GM12892 (cell line): ENCODE data around the gene ADNP.

Experiments
- DNase-seq: peaks from one replicate; pipeline ENCODE4 v3.0.0; 2011; ENCODE audit not compliant: insufficient read length
- FAIRE-seq: peaks from 2 replicates; lab custom pipeline; 2011; peaks lifted over from hg19 to GRCh38; lab: Jason Lieb, UNC
- POLR2A ChIP-seq: IDR thresholded peaks from 2 replicates; pipeline ENCODE4 v1.6.1; 2011; ENCODE audit warnings: low read depth, low read length, control low read depth
- POLR2AphosphoS5 ChIP-seq: IDR thresholded peaks from 2 replicates; pipeline ENCODE4 v1.6.1; 2011; ENCODE audit warnings: low read depth, low read length, control low read depth
- TAF1 ChIP-seq: IDR thresholded peaks from 2 replicates; pipeline ENCODE4 v1.6.1; 2011; ENCODE audit warnings: low read depth, mild to moderate bottlenecking, control low read depth, low read length, borderline replicate concordance

ADNP gene

GRCh38 chr20:50850721-50851286 is 80.4 kb downstream of the ADNP start:
- DNase-seq, result no peak
- no peak for FAIRE-seq
- TF ChIP-seq POLR2A (no peak), POLR2AphosphoS5 (no peak), TAF1 (no peak)

DNA sequence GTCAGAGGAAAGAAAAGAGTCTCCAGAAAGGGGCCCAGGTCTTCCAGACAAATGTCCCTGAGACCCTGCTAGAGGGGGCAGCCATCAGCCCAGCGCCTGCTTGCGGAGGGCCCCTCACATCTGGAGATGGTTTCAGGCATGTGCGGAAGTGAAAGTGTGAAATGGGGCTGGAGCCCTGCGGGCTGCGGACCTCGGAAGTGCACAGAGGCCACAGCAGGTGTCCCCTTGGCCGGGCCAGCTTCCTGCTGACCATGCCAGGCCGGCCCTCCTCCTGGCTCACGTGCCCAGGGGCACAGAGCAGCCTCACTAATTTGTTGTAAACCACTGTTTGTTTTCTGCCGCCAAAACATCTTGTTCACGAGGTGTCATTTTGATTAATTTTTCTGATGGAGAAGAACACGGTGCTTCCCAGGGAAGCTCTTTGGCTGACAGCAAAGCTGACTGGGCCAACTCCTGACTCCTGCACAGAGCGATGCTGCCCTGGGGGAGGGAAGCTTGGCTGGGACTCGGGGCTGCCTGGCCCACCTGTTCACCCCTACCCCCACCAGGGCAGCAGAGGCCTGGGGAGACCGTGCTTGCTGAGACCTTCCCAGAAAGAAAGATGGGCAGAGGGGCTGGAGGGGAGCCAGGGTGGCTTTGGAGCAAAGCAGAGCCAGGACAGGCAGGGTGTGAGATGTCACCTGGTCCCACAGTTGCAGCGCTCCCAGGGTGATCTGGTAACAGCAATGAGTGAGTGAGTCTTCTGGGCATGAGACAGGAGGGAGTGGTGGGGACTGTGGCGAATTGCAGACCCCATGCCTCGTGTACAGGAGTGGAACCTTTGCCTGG is 82.2 kb downstream of the ADNP start:
- FAIRE-seq (peak; percentile 60), DNase-seq (peak; percentile 45)
- no peak for TF ChIP-seq POLR2AphosphoS5
- no peak for TF ChIP-seq POLR2A
- TF ChIP-seq TAF1, result no peak

DNA sequence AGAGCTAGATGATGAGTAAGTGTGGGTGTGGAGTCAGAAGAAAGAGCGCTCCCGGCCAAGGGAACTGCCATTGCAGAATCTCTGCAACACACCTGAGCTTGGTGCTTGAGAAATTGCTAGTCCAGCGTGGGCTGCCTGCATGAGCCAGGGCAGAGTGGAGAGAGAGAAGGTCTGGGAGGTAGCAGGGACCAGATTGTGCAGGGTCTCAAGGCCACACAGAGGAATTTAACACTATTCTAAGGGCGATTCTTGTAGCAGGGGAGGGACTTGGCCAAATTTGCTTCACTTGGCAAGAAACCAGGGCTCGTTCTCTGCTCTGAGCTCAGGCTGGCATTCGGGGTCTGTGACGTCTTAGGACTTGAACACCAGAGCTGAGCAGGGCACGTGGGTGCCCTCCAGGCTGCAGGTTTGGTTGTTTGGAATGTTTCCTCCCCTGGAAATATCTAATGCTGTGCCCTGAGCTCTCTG is 82.9 kb downstream of the ADNP start:
- FAIRE-seq (no peak), DNase-seq (no peak)
- TF ChIP-seq POLR2A, result no peak
- TF ChIP-seq TAF1, result no peak
- TF ChIP-seq POLR2AphosphoS5, result no peak

GRCh38 chr20:50845566-50846215 is 85.5 kb downstream of the ADNP start:
- DNase-seq, result no peak
- no peak for TF ChIP-seq POLR2A
- TF ChIP-seq POLR2AphosphoS5, result no peak
- TF ChIP-seq TAF1, result no peak
- no peak for FAIRE-seq

- peak; percentile 90 for DNase-seq
- peak; percentile 64 for TF ChIP-seq POLR2AphosphoS5
- TF ChIP-seq TAF1, result peak; percentile 57; the same call in 1 of the 2 replicates
- peak; percentile 77 for TF ChIP-seq POLR2A
- peak; percentile 94 for FAIRE-seq
Observed at GRCh38 chr20:50844430-50845100, 86.7 kb downstream of the ADNP start.

DNA sequence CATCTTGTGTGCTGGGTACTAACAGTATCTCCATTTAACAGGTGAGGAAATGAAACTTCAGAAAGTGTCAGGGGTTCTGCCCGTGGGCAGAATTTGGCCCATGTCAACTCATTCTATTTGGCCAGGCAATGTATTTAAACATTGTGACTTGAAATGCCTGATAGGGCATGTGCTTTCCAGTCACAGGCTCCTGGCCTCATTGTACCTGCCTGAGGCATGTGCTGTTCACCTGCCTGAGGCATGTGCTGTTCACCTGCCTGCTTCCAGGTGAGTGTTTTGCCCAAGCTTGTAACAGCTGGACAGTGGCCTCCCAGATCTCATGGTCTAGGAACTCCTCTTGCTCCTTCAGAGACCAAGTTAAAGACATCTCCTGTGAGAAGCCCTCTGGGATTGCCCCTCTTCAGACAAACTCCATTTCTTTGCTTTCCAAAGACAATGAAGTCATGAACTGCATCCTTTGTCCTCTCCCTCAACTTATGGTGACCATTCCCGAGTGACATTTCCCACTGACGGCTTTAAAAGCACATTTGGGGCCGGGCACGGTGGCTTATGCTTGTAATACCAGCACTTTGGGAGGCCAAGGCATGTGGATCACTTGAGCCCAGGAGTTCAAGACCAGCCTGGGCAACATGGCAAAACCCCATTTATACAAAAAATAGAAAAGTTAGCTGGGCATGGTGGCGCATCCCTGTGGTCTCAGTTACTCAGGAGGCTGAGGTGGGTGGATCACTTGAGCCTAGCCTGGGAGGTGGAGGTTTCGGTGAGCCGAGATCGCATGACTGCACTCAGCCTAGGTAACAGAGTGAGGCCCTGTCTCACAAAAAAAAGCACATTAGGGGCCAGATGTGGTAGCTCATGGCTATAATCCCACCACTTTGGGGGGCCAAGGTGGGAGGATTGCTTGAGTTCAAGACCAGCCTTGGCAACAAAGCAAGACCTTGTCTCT is 87.6 kb downstream of the ADNP start:
- FAIRE-seq (peak; percentile 36), DNase-seq (no peak)
- TF ChIP-seq POLR2A (no peak), POLR2AphosphoS5 (no peak), TAF1 (0 out of 2 replicates have a peak, but pooled peaks have one; percentile 32)

DNA sequence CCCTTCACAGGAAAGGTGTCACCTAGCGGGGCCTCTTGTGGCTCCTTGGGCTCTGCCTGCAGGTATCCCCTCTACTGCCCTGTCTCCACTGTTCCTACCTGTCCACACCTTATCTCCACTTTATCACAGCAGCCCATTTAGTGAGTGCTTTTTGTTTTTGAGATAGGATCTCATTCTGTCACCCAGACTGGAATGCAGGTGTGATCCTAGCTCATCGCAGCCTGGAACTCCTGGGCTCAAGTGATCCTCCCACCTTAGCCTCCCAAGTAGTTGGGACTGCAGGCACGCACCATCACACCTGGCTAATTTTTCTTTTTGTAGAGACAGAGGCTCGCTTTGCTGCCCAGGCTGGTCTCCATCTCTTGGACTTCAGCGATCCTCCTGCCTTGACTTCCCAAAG is 88.4 kb downstream of the ADNP start:
- DNase-seq, result no peak
- TF ChIP-seq TAF1 (no peak), POLR2A (no peak), POLR2AphosphoS5 (no peak)
- FAIRE-seq, result no peak
